Loucy (cell line): ENCODE measurements around the gene CHPF.

Experiments used
- H2AFZ ChIP-seq: fragments of 200-600 bp; sonication (generic); 2 replicates; pipeline ENCODE4 v1.6.0; 2016; ENCODE audit warnings: antibody characterized with exemption, mild to moderate bottlenecking, low read length, moderate library complexity
- H3F3A ChIP-seq: fragments of 200-600 bp; 2 replicates; pipeline ENCODE4 v1.6.0; 2016; ENCODE audit warnings: antibody characterized with exemption, low read depth, mild to moderate bottlenecking
- H3K27me3 ChIP-seq: fragments of 200-600 bp; sonication (generic); 2 replicates; pipeline ENCODE4 v1.6.1; 2014; ENCODE audit warnings: low read length, mild to moderate bottlenecking; ENCODE audit not compliant: insufficient read depth, poor library complexity, severe bottlenecking
- H3K36me3 ChIP-seq: fragments of 200-600 bp; sonication (generic); 2 replicates; pipeline ENCODE4 v1.6.1; 2016; ENCODE audit warnings: low read length; ENCODE audit not compliant: insufficient read depth
- H3K4me1 ChIP-seq: fragments of 200-600 bp; sonication (generic); 2 replicates; pipeline ENCODE4 v1.5.1; 2014; ENCODE audit warnings: low read length, mild to moderate bottlenecking; ENCODE audit not compliant: insufficient read depth, poor library complexity, severe bottlenecking
- H3K4me2 ChIP-seq: fragments of 200-600 bp; sonication (generic); 2 replicates; pipeline ENCODE4 v1.6.0; 2014; ENCODE audit warnings: antibody characterized with exemption, low read length, low read depth, mild to moderate bottlenecking; ENCODE audit not compliant: poor library complexity, severe bottlenecking
- H3K4me3 ChIP-seq: fragments of 200-600 bp; sonication (generic); 2 replicates; pipeline ENCODE4 v1.5.1; 2014; ENCODE audit warnings: low read length, mild to moderate bottlenecking, mixed read lengths; ENCODE audit not compliant: poor library complexity, severe bottlenecking
- H3K79me2 ChIP-seq: fragments of 200-600 bp; sonication (generic); 2 replicates; pipeline ENCODE4 v1.6.1; 2014; ENCODE audit warnings: low read length; ENCODE audit not compliant: insufficient read depth
- H3K9ac ChIP-seq: fragments of 200-600 bp; sonication (generic); 2 replicates; pipeline ENCODE4 v1.6.0; 2014; ENCODE audit warnings: mild to moderate bottlenecking, low read depth, low read length, moderate library complexity; ENCODE audit not compliant: poor library complexity, severe bottlenecking
- H3K9me2 ChIP-seq: fragments of 200-600 bp; sonication (generic); replicated peaks from 2 replicates; pipeline ENCODE4 v1.6.1; 2016; ENCODE audit warnings: low read depth, low read length, mixed read lengths
- H3K9me3 ChIP-seq: fragments of 200-600 bp; sonication (generic); 2 replicates; pipeline ENCODE4 v1.6.1; 2014; ENCODE audit warnings: mild to moderate bottlenecking, antibody characterized with exemption, low read length, low read depth; ENCODE audit not compliant: insufficient read depth
- H4K20me1 ChIP-seq: fragments of 200-600 bp; sonication (generic); 2 replicates; pipeline ENCODE4 v1.6.0; 2014; ENCODE audit warnings: antibody characterized with exemption, low read length, mild to moderate bottlenecking; ENCODE audit not compliant: insufficient read depth, poor library complexity, severe bottlenecking
- EZH2phosphoT487 ChIP-seq: fragments of 200-600 bp; IDR thresholded peaks from 2 replicates; pipeline ENCODE4 v1.6.1; 2018; ENCODE audit warnings: antibody characterized with exemption, mild to moderate bottlenecking, moderate library complexity, borderline replicate concordance
- TF ChIP-seq, protein P1 (sequence below): fragments of 200-600 bp; sonication (generic); conservative IDR thresholded peaks from 2 replicates; pipeline ENCODE4 v1.5.1; 2014; ENCODE audit warnings: mild to moderate bottlenecking, antibody characterized with exemption, low read length

The CHPF gene

GRCh38 chr2:219508444-219508734 lies 35.2 kb downstream of the CHPF start:
- H3F3A ChIP-seq, result no peaks in the 10 kb centered on the region
- no peaks in the 10 kb centered on the region for H3K36me3 ChIP-seq
- no peaks in the 10 kb centered on the region for H3K79me2 ChIP-seq
- H3K4me2 ChIP-seq, result no peak overlapping the region
- H3K9me2 ChIP-seq, result no peaks in the 10 kb centered on the region
- no peaks in the 10 kb centered on the region for H3K9me3 ChIP-seq
- TF ChIP-seq EZH2phosphoT487, result no peak
- TF ChIP-seq, protein P1, sequence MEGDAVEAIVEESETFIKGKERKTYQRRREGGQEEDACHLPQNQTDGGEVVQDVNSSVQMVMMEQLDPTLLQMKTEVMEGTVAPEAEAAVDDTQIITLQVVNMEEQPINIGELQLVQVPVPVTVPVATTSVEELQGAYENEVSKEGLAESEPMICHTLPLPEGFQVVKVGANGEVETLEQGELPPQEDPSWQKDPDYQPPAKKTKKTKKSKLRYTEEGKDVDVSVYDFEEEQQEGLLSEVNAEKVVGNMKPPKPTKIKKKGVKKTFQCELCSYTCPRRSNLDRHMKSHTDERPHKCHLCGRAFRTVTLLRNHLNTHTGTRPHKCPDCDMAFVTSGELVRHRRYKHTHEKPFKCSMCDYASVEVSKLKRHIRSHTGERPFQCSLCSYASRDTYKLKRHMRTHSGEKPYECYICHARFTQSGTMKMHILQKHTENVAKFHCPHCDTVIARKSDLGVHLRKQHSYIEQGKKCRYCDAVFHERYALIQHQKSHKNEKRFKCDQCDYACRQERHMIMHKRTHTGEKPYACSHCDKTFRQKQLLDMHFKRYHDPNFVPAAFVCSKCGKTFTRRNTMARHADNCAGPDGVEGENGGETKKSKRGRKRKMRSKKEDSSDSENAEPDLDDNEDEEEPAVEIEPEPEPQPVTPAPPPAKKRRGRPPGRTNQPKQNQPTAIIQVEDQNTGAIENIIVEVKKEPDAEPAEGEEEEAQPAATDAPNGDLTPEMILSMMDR, result no peak
- H4K20me1 ChIP-seq, result no peaks in the 10 kb centered on the region
- no peaks in the 10 kb centered on the region for H3K4me1 ChIP-seq
- no peak overlapping the region for H2AFZ ChIP-seq
- no peak overlapping the region for H3K9ac ChIP-seq
- H3K27me3 ChIP-seq, result peaks cover 3% of the 10 kb centered on the region
- H3K4me3 ChIP-seq, result no peak overlapping the region

- H3K36me3 ChIP-seq, result no peaks in the 10 kb centered on the region
- no peaks in the 10 kb centered on the region for H3K27me3 ChIP-seq
- no peak overlapping the region for H2AFZ ChIP-seq
- no peaks in the 10 kb centered on the region for H3K9me3 ChIP-seq
- H3K4me1 ChIP-seq, result no peaks in the 10 kb centered on the region
- no peaks in the 10 kb centered on the region for H3K9me2 ChIP-seq
- TF ChIP-seq, protein P1, result no peak
- no peak for TF ChIP-seq EZH2phosphoT487
- H3K4me2 ChIP-seq, result no peak overlapping the region
- no peaks in the 10 kb centered on the region for H3K79me2 ChIP-seq
- H3K9ac ChIP-seq, result no peak overlapping the region
- H4K20me1 ChIP-seq, result no peaks in the 10 kb centered on the region
- no peak overlapping the region for H3K4me3 ChIP-seq
- H3F3A ChIP-seq, result no peaks in the 10 kb centered on the region
Observed at GRCh38 chr2:219507581-219508443, 35.8 kb downstream of the CHPF start.

GRCh38 chr2:219506802-219507526 lies 36.6 kb downstream of the CHPF start:
- H3K4me2 ChIP-seq, result no peak overlapping the region

More at GRCh38 chr2:219506802-219507526, 36.6 kb downstream of the CHPF start:
- Histone ChIP-seq H3K36me3 (no peaks in the 10 kb centered on the region), H3K79me2 (no peaks in the 10 kb centered on the region), H2AFZ (no peak overlapping the region), H3K4me1 (no peaks in the 10 kb centered on the region), H3K9me2 (no peaks in the 10 kb centered on the region), H4K20me1 (no peaks in the 10 kb centered on the region), H3K27me3 (no peaks in the 10 kb centered on the region), H3F3A (no peaks in the 10 kb centered on the region), H3K4me3 (no peak overlapping the region), H3K9me3 (no peaks in the 10 kb centered on the region), H3K9ac (no peak overlapping the region)
- no peak for TF ChIP-seq EZH2phosphoT487
- TF ChIP-seq, protein P1, result no peak
